ELF-1 (cell line): ENCODE measurements around the gene PLCL2.
"Not testable (repeated sequence)": the region's sequence is repeated elsewhere in the genome, so short reads cannot be mapped to it uniquely, and the experiment has no call there.

Experiments used
- DNase-seq: peaks from one replicate; pipeline ENCODE4 v3.0.0-alpha.2; 2016; ENCODE audit warnings: low read depth, low spot score

Gene PLCL2

GRCh38 chr3:17118771-17119170, 234.0 kb downstream of the PLCL2 start:
- DNase-seq = no peak

- no peak for DNase-seq
These were observed 234.7 kb downstream of the PLCL2 start for GRCh38 chr3:17119201-17120072.

- no peak for DNase-seq
These were observed 235.4 kb downstream of the PLCL2 start for GRCh38 chr3:17120115-17120514.

GRCh38 chr3:17121336-17121735, 236.6 kb downstream of the PLCL2 start:
- no peak for DNase-seq

- no peak for DNase-seq
These were observed 238.0 kb downstream of the PLCL2 start for GRCh38 chr3:17122758-17123157.

- no peak for DNase-seq
These were observed 241.1 kb downstream of the PLCL2 start for GRCh38 chr3:17125738-17126442.

- DNase-seq = not testable (repeated sequence)
These were observed 243.9 kb downstream of the PLCL2 start for GRCh38 chr3:17128671-17129070.

GRCh38 chr3:17129556-17129955, 244.8 kb downstream of the PLCL2 start:
- DNase-seq = no peak

GRCh38 chr3:17130956-17131355, 246.2 kb downstream of the PLCL2 start:
- no peak for DNase-seq

GRCh38 chr3:17132286-17133115, 247.7 kb downstream of the PLCL2 start:
- no peak for DNase-seq

GRCh38 chr3:17133632-17134545, 249.1 kb downstream of the PLCL2 start:
- no peak for DNase-seq

GRCh38 chr3:17135696-17136095, 250.9 kb downstream of the PLCL2 start:
- DNase-seq = no peak

GRCh38 chr3:17136136-17136721, 251.5 kb downstream of the PLCL2 start:
- DNase-seq = no peak

GRCh38 chr3:17137321-17137826, 252.6 kb downstream of the PLCL2 start:
- no peak for DNase-seq

- no peak for DNase-seq
These were observed 253.7 kb downstream of the PLCL2 start for GRCh38 chr3:17138246-17139039.
